Activated CD4-positive, alpha-beta memory T cell treated with anti-CD3 and anti-CD28 coated beads for 36 hours (primary cell): ENCODE results near the gene NDUFA8. TPM values are rescaled to one million over a fixed set of nuclear protein-coding genes. Genes with fewer than 3 reads are reported as not detected.

Source experiments
- CTCF ChIA-PET: fragments of 350-600 bp; sonication (Branson Sonifier 250); formaldehyde crosslinking; loops from one replicate; lab custom pipeline; 2021; ENCODE audit warnings: antibody characterized with exemption, inconsistent platforms; lab: Charles Lee
- POLR2A ChIA-PET: fragments of 350-600 bp; sonication (Branson Sonifier 250); formaldehyde crosslinking; loops from one replicate; lab custom pipeline; 2021; ENCODE audit warnings: antibody characterized with exemption; lab: Charles Lee
- DNase-seq: peaks from one replicate; pipeline ENCODE4 v3.0.0-alpha.2; 2020
- H3K27ac Mint-ChIP-seq: one replicate; pipeline ENCODE4 v1.8.0; 2021; ENCODE audit warnings: mixed read lengths
- H3K27me3 Mint-ChIP-seq: one replicate; pipeline ENCODE4 v1.8.0; 2021; ENCODE audit warnings: mixed read lengths
- H3K36me3 Mint-ChIP-seq: one replicate; pipeline ENCODE4 v1.8.0; 2021; ENCODE audit warnings: mixed read lengths
- H3K4me1 Mint-ChIP-seq: one replicate; pipeline ENCODE4 v1.8.0; 2021; ENCODE audit warnings: low read depth, mixed read lengths
- H3K4me3 Mint-ChIP-seq: one replicate; pipeline ENCODE4 v1.8.0; 2021; ENCODE audit warnings: mild to moderate bottlenecking, mixed read lengths
- H3K9me3 Mint-ChIP-seq: one replicate; pipeline ENCODE4 v1.8.0; 2021; ENCODE audit warnings: mixed read lengths
- intact Hi-C: fragments of 100-400 bp; cut with micrococcal nuclease; formaldehyde crosslinking; loops from one replicate; pipeline ENCODE4 v1.15.1; 2023
- total RNA-seq, 2 experiments: library from RNA; stranded (reverse); gene quantifications; one replicate each; pipeline ENCODE4 v1.2.3, GENCODE V29; 2021

Gene NDUFA8
- total RNA-seq, 2 experiments from 2014 or later: 48.3 to 53.3 TPM

- H3K27me3 Mint-ChIP-seq: peaks cover 9% of the 10 kb centered on the region
- H3K27ac Mint-ChIP-seq: no peak overlapping the region
- POLR2A ChIA-PET: interaction anchor here (0.7 kb wide), 1 partner anchor 1128 kb away, joined by 3 read pairs; no protein-coding TSS in a partner anchor
Observed at GRCh38 chr9:122195875-122196274, 36.3 kb upstream of the NDUFA8 start.

GRCh38 chr9:122193651-122194050, 34.1 kb upstream of the NDUFA8 start:
- POLR2A ChIA-PET: no interaction called here
- H3K36me3 Mint-ChIP-seq: no peaks in the 10 kb centered on the region
- intact Hi-C loops: no loop called here
- no peaks in the 10 kb centered on the region for H3K4me1 Mint-ChIP-seq
- H3K9me3 Mint-ChIP-seq: no peaks in the 10 kb centered on the region
- CTCF ChIA-PET: interaction anchor here (0.6 kb wide), 1 partner anchor 11 kb away, joined by 3 read pairs; no protein-coding TSS in a partner anchor
- H3K27me3 Mint-ChIP-seq: peaks cover 9% of the 10 kb centered on the region
- no peak for DNase-seq
- no peak overlapping the region for H3K4me3 Mint-ChIP-seq
- no peak overlapping the region for H3K27ac Mint-ChIP-seq

More at GRCh38 chr9:122195875-122196274, 36.3 kb upstream of the NDUFA8 start:
- intact Hi-C loops: no loop called here
- no peaks in the 10 kb centered on the region for H3K9me3 Mint-ChIP-seq
- no peak for DNase-seq
- no peaks in the 10 kb centered on the region for H3K36me3 Mint-ChIP-seq
- no peak overlapping the region for H3K4me3 Mint-ChIP-seq
- H3K4me1 Mint-ChIP-seq: no peaks in the 10 kb centered on the region
- CTCF ChIA-PET: no interaction called here

DNA sequence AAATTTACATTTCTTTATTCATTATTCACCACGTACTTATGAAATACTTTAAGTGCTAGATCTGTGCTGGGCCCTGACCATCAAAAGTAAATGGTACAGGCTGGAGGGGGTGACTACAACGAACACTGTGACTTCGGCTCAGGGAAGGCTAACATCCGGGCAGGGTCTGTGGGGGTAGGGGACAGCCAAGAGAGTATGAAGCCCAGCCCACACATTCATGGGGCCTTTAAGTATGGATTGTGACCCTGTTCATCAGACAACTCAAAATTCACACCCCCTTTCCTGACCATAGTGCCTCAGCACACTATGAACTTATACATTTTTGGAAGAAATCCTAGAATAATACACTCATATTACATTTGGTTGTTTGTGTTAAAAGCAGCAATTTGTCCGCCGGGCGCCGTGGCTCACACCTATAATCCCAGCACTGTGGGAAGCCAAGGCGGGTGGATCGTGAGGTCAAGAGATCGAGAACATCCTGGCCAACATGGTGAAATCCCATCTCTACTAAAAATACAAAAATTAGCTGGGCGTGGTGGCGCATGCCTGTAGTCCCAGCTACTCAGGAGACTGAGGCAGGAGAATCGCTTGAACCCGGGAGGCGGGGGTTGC, 33.4 kb upstream of the NDUFA8 start:
- CTCF ChIA-PET: interaction anchor here (0.6 kb wide), 1 partner anchor 11 kb away, joined by 3 read pairs; no protein-coding TSS in a partner anchor
- Mint-ChIP-seq H3K27ac (no peak overlapping the region), H3K9me3 (no peaks in the 10 kb centered on the region), H3K36me3 (no peaks in the 10 kb centered on the region), H3K4me3 (no peak overlapping the region), H3K4me1 (no peaks in the 10 kb centered on the region), H3K27me3 (peaks cover 7% of the 10 kb centered on the region)
- POLR2A ChIA-PET: no interaction called here
- DNase-seq: no peak
- intact Hi-C loops: no loop called here

DNA sequence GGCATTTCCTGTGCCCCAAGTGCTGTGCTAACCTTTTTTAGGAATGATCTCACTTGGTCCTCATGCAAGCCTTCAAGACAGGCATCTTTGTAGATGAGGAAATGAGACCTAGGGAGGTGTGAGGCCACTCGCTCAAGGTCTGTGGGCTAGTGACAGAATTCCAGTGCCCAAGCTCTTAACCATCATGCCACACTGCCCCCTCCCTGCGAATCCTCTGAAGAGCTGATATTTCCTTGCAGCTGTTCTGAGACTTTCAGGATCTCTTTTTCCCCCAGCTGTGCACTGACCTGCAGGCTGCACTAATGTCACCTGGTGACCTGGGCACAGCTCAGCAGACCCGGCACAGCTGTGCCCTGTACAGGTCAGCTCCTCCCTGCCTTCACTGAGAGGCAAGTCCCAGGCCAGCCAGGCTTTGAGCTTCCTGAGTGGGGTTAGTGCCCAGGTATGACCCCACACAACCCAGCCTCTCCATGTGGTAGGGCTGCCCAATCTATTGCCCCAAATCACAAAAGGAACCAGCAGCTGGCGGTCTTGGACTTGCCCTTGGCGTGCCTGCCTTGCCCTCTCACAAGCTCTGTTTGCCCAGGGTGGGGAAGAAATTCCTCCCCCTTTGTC, 32.8 kb upstream of the NDUFA8 start:
- no peaks in the 10 kb centered on the region for H3K36me3 Mint-ChIP-seq
- H3K27ac Mint-ChIP-seq: no peak overlapping the region
- H3K9me3 Mint-ChIP-seq: no peaks in the 10 kb centered on the region
- H3K4me1 Mint-ChIP-seq: no peaks in the 10 kb centered on the region
- CTCF ChIA-PET: no interaction called here
- peaks cover 7% of the 10 kb centered on the region for H3K27me3 Mint-ChIP-seq
- POLR2A ChIA-PET: no interaction called here
- DNase-seq: no peak
- no peak overlapping the region for H3K4me3 Mint-ChIP-seq
- intact Hi-C loops: no loop called here

GRCh38 chr9:122191584-122191983, 32.0 kb upstream of the NDUFA8 start:
- no peaks in the 10 kb centered on the region for H3K4me1 Mint-ChIP-seq
- H3K9me3 Mint-ChIP-seq: no peaks in the 10 kb centered on the region
- H3K27ac Mint-ChIP-seq: no peak overlapping the region
- no peaks in the 10 kb centered on the region for H3K27me3 Mint-ChIP-seq
- intact Hi-C loops: no loop called here
- no peak for DNase-seq
- CTCF ChIA-PET: interaction anchor here (1.1 kb wide), 1 partner anchor 11 kb away, joined by 3 read pairs; no protein-coding TSS in a partner anchor
- no peaks in the 10 kb centered on the region for H3K36me3 Mint-ChIP-seq
- no peak overlapping the region for H3K4me3 Mint-ChIP-seq
- POLR2A ChIA-PET: no interaction called here

GRCh38 chr9:122190597-122191381, 31.2 kb upstream of the NDUFA8 start:
- ChIA-PET POLR2A (no interaction called here), CTCF (interaction anchor here (1.1 kb wide), 1 partner anchor 10 kb away, joined by 3 read pairs; no protein-coding TSS in a partner anchor)
- intact Hi-C loops: no loop called here
- Mint-ChIP-seq H3K4me3 (no peak overlapping the region), H3K27me3 (no peaks in the 10 kb centered on the region), H3K9me3 (no peaks in the 10 kb centered on the region), H3K27ac (no peak overlapping the region), H3K4me1 (no peaks in the 10 kb centered on the region), H3K36me3 (no peaks in the 10 kb centered on the region)
- peak; percentile 39 for DNase-seq

DNA sequence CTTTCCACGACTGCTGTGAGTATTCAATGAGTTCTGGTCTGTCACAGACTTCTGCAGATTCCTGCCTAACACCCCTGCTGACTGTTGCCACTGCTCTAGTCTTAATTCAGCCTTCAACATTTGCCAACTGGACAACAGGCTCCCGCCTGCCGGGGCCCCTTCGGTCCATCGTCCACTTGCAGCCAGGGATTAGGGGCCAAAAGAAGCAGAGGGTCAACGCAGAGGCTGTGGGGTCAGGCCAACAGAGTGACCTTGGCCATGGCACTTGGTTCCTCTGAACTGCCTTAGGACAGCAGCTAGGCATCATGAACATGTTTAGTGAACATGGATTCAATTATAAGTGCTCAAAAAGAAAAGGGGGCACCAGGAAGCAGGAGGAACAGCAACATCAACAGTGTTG, 28.8 kb upstream of the NDUFA8 start:
- Mint-ChIP-seq H3K4me3 (no peak overlapping the region), H3K36me3 (no peaks in the 10 kb centered on the region)

DNA sequence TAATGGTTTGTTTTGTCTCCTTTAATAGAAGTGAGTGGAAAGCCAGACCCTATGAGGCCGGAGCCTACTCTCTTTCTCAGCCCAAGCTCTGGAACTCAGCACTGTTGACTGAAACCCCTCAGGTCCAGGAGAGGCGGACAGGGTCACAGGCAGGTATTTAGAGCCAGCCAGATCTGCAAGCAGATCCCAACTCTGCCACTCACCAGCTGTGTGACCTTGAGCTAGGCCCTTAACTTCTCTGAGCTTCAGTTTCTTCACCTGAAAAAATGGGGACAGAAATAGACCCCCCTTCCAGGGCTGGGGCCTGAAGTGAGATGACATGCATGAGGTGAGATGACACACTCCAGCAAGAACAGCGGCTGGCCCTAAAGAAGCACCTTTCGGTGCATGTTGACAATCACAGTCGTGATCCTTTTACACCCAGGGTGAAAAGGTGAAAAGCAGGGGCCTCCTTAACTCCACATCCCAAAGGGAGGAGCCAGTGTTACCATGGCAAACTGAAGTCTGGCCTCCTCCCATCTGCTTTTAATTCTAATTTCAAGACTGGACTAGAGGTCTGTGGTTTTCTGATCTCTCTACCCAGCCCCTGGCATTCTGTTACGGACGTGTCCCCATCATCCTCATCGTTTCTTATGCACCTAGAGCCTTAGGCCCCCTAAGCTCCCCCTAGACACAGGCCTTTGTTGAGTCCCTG, 27.3 kb upstream of the NDUFA8 start:
- intact Hi-C loops: no loop called here
- Mint-ChIP-seq H3K4me3 (no peak overlapping the region), H3K9me3 (no peaks in the 10 kb centered on the region), H3K36me3 (no peaks in the 10 kb centered on the region), H3K4me1 (no peaks in the 10 kb centered on the region), H3K27me3 (peaks cover 2% of the 10 kb centered on the region), H3K27ac (no peak overlapping the region)
- POLR2A ChIA-PET: no interaction called here
- CTCF ChIA-PET: interaction anchor here (0.7 kb wide), 1 partner anchor 53 kb away, joined by 3 read pairs; no protein-coding TSS in a partner anchor
- DNase-seq: no peak

More for the DNA sequence above, 28.8 kb upstream of the NDUFA8 start:
- Mint-ChIP-seq H3K4me1 (no peaks in the 10 kb centered on the region), H3K9me3 (no peaks in the 10 kb centered on the region), H3K27me3 (no peaks in the 10 kb centered on the region), H3K27ac (no peak overlapping the region)
- intact Hi-C loops: no loop called here
- no peak for DNase-seq
- ChIA-PET CTCF (no interaction called here), POLR2A (no interaction called here)

GRCh38 chr9:122186301-122186700, 26.7 kb upstream of the NDUFA8 start:
- no peaks in the 10 kb centered on the region for H3K4me1 Mint-ChIP-seq
- no peak overlapping the region for H3K27ac Mint-ChIP-seq
- POLR2A ChIA-PET: no interaction called here
- intact Hi-C loops: no loop called here
- H3K4me3 Mint-ChIP-seq: no peak overlapping the region
- peaks cover 2% of the 10 kb centered on the region for H3K27me3 Mint-ChIP-seq
- no peak for DNase-seq
- CTCF ChIA-PET: no interaction called here
- no peaks in the 10 kb centered on the region for H3K36me3 Mint-ChIP-seq
- no peaks in the 10 kb centered on the region for H3K9me3 Mint-ChIP-seq

- Mint-ChIP-seq H3K27me3 (peaks cover 8% of the 10 kb centered on the region), H3K9me3 (no peaks in the 10 kb centered on the region), H3K36me3 (no peaks in the 10 kb centered on the region), H3K4me3 (no peak overlapping the region), H3K27ac (no peak overlapping the region), H3K4me1 (no peaks in the 10 kb centered on the region)
- CTCF ChIA-PET: interaction anchor here (0.7 to 2.1 kb wide), 2 partner anchors 61 to 72 kb away, joined by 3 to 7 read pairs; no protein-coding TSS in a partner anchor
- DNase-seq: no peak
- POLR2A ChIA-PET: no interaction called here
- intact Hi-C loops: no loop called here
Observed at GRCh38 chr9:122184551-122184950, 25.0 kb upstream of the NDUFA8 start.

DNA sequence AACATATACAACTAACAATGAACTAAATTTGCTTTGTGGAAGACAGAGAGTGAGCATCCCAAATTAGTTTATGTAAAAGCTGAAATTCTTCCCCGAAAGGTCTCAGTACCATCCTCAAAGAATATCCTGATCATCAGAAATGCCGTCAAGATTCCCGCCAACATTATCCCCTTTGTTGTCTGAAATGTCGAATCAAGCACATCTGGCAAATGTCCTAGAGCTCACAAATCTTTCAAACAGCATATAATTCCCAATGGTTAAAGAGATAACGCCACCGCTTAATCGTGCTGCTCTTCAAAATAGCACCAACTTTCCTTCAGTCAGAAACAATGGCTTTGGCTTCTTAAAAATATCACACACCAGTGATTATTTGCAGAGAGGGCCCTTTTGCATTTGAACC, 23.9 kb upstream of the NDUFA8 start:
- intact Hi-C loops: no loop called here
- POLR2A ChIA-PET: no interaction called here
- CTCF ChIA-PET: interaction anchor here (2.1 kb wide), 1 partner anchor 60 kb away, joined by 7 read pairs; no protein-coding TSS in a partner anchor
- H3K36me3 Mint-ChIP-seq: no peaks in the 10 kb centered on the region
- no peaks in the 10 kb centered on the region for H3K4me1 Mint-ChIP-seq
- H3K27me3 Mint-ChIP-seq: peaks cover 8% of the 10 kb centered on the region
- no peak overlapping the region for H3K27ac Mint-ChIP-seq
- H3K4me3 Mint-ChIP-seq: no peak overlapping the region
- no peak for DNase-seq
- H3K9me3 Mint-ChIP-seq: no peaks in the 10 kb centered on the region
